Measurements from ENCODE around the gene ATP13A3. TPM values are rescaled to one million over a fixed set of nuclear protein-coding genes. Genes with fewer than 3 reads are reported as not detected.

ATP13A3 gene
- total and polyA plus RNA-seq, 4 donors, result 33.6 to 257 (median 56.4) TPM

- H3K4me3 ChIP-seq (ENCODE audit: low read depth in 1 of 3, low read length in 3 of 3), result no peak overlapping the region
- H3K27me3 ChIP-seq (ENCODE audit: control insufficient read depth in 4 of 4, insufficient read depth in 4 of 4, low read length in 3 of 4), result no peaks in the 10 kb centered on the region
- 62% methylated on average over 8 of the region's 8 CpGs for WGBS
- H3K9me3 ChIP-seq (ENCODE audit: control insufficient read depth in 4 of 4, low read length in 3 of 4), result no peaks in the 10 kb centered on the region
- TF ChIP-seq TAF1 (conservative IDR thresholded peaks at IDR 0.05), result no peak
- peak; percentile 79 to 81 for TF ChIP-seq RXRA (IDR thresholded peaks at IDR 0.05)
- TF ChIP-seq HNF4A (conservative IDR thresholded peaks at IDR 0.05), result peak; percentile 29 to 56
- TF ChIP-seq YY1 (IDR thresholded peaks at IDR 0.05), result peak; percentile 10
- TF ChIP-seq GABPA (IDR thresholded peaks at IDR 0.05 in 1 of 2, conservative IDR thresholded peaks at IDR 0.05 in 1 of 2), result peak in 1 of 2 donors; percentile 37
- peak in 1 of 2 donors; percentile 39 for TF ChIP-seq RAD21 (IDR thresholded peaks at IDR 0.05)
- TF ChIP-seq CTCF (IDR thresholded peaks at IDR 0.05; ENCODE audit: low read depth, low read length, missing input control), result no peak
- no peak for TF ChIP-seq MAX (IDR thresholded peaks at IDR 0.05)
- TF ChIP-seq SP1 (IDR thresholded peaks at IDR 0.05), result peak; percentile 81
- TF ChIP-seq NR2F2 (IDR thresholded peaks at IDR 0.05), result peak; percentile 19
- TF ChIP-seq FOXA2 (IDR thresholded peaks at IDR 0.05), result no peak
- H3K27ac ChIP-seq (ENCODE audit: low read depth in 1 of 2, low read length in 2 of 2), result peak overlapping the region; percentile 46 to 88
- no peak for DNase-seq (ENCODE audit: low spot score)
- H3K9ac ChIP-seq (ENCODE audit: low read depth in 1 of 2, low read length in 2 of 2), result no peak overlapping the region
- peaks cover 14 to 31% (median 20%) of the 10 kb centered on the region in 4 donors for H3K4me1 ChIP-seq (ENCODE audit: control insufficient read depth in 4 of 4, insufficient read depth in 4 of 4, low read length in 3 of 4)
- no peaks in the 10 kb centered on the region for H3K36me3 ChIP-seq (ENCODE audit: control insufficient read depth in 4 of 4, insufficient read depth in 3 of 4, low read depth in 1 of 4, low read length in 3 of 4)
Observed at GRCh38 chr3:194497799-194498575, 11.2 kb upstream of the ATP13A3 start.

- no peaks in the 10 kb centered on the region for H3K9me3 ChIP-seq (ENCODE audit: control insufficient read depth in 4 of 4, low read length in 3 of 4)
- no peak for DNase-seq (ENCODE audit: low spot score)
- H3K9ac ChIP-seq (ENCODE audit: low read depth in 1 of 2, low read length in 2 of 2), result no peak overlapping the region
- no peak for TF ChIP-seq TAF1 (conservative IDR thresholded peaks at IDR 0.05)
- TF ChIP-seq HNF4A (conservative IDR thresholded peaks at IDR 0.05), result peak; percentile 98
- TF ChIP-seq ZBTB33 (IDR thresholded peaks at IDR 0.05), result peak; percentile 16
- peak; percentile 38 for TF ChIP-seq REST (IDR thresholded peaks at IDR 0.05)
- no peak for TF ChIP-seq CTCF (IDR thresholded peaks at IDR 0.05; ENCODE audit: low read depth, low read length, missing input control)
- no peak for TF ChIP-seq NR2F2 (IDR thresholded peaks at IDR 0.05)
- no peak for TF ChIP-seq FOXA2 (IDR thresholded peaks at IDR 0.05)
- TF ChIP-seq JUND (IDR thresholded peaks at IDR 0.05), result peak in 1 of 2 donors; percentile 60
- peak; percentile 89 for TF ChIP-seq SP1 (IDR thresholded peaks at IDR 0.05)
- peak; percentile 41 for TF ChIP-seq YY1 (IDR thresholded peaks at IDR 0.05)
- TF ChIP-seq EGR1 (IDR thresholded peaks at IDR 0.05; ENCODE audit: low read depth in 2 of 2), result peak in 1 of 2 donors; percentile 16
- TF ChIP-seq MAX (IDR thresholded peaks at IDR 0.05), result peak; percentile 53
- TF ChIP-seq ATF3 (IDR thresholded peaks at IDR 0.05), result peak; percentile 49
- TF ChIP-seq FOXA1 (IDR thresholded peaks at IDR 0.05), result no peak
- TF ChIP-seq RAD21 (IDR thresholded peaks at IDR 0.05), result peak; percentile 16 to 51
- peak; percentile 85 for TF ChIP-seq HNF4G (IDR thresholded peaks at IDR 0.05)
- TF ChIP-seq RXRA (IDR thresholded peaks at IDR 0.05), result peak; percentile 74 to 81
- no peak for TF ChIP-seq GABPA (IDR thresholded peaks at IDR 0.05 in 1 of 2, conservative IDR thresholded peaks at IDR 0.05 in 1 of 2)
- H3K27ac ChIP-seq (ENCODE audit: low read depth in 1 of 2, low read length in 2 of 2), result peak overlapping the region; percentile 67 to 88
- no peaks in the 10 kb centered on the region for H3K36me3 ChIP-seq (ENCODE audit: control insufficient read depth in 4 of 4, insufficient read depth in 3 of 4, low read depth in 1 of 4, low read length in 3 of 4)
- 50% methylated on average over 7 of the region's 7 CpGs for WGBS
- H3K4me3 ChIP-seq (ENCODE audit: low read depth in 1 of 3, low read length in 3 of 3), result no peak overlapping the region
- no peaks in the 10 kb centered on the region for H3K27me3 ChIP-seq (ENCODE audit: control insufficient read depth in 4 of 4, insufficient read depth in 4 of 4, low read length in 3 of 4)
- H3K4me1 ChIP-seq (ENCODE audit: control insufficient read depth in 4 of 4, insufficient read depth in 4 of 4, low read length in 3 of 4), result peaks cover 14 to 31% (median 20%) of the 10 kb centered on the region in 4 donors
Observed at GRCh38 chr3:194496217-194496919, 9.6 kb upstream of the ATP13A3 start.
